HepG2 (cell line): ENCODE data around the gene PPP4C. TPM values are rescaled to one million over a fixed set of nuclear protein-coding genes. Genes with fewer than 3 reads are reported as not detected.

ENCODE experiments used
- ATRX ChIP-seq: sonication (generic); formaldehyde crosslinking; IDR thresholded peaks from 2 replicates; pipeline ENCODE4 v1.4.0; 2020; ENCODE audit warnings: missing genetic modification reagents, borderline replicate concordance
- BRD4 ChIP-seq: sonication (generic); formaldehyde crosslinking; IDR thresholded peaks from 2 replicates; pipeline ENCODE4 v1.4.0; 2020; ENCODE audit warnings: missing genetic modification reagents
- DPF2 ChIP-seq: sonication (generic); formaldehyde crosslinking; IDR thresholded peaks from 2 replicates; pipeline ENCODE4 v1.4.0; 2020; ENCODE audit warnings: mild to moderate bottlenecking, low read depth, missing genetic modification reagents, borderline replicate concordance
- EP300 ChIP-seq, 3 experiments: sonication (generic) in 1 of 3; formaldehyde crosslinking in 1 of 3; IDR thresholded peaks; 2 replicates each; pipeline versions ENCODE4 v1.5.1 to v1.6.1; 2011 to 2020; ENCODE audit warnings: low read depth in 2 of 3, low read length in 2 of 3, borderline replicate concordance in 1 of 3, improper control_type of control experiment in 1 of 3, mild to moderate bottlenecking in 1 of 3, missing genetic modification reagents in 1 of 3, moderate library complexity in 1 of 3
- FOXA3 ChIP-seq: IDR thresholded peaks from 2 replicates; pipeline ENCODE4 v1.6.1; 2016; ENCODE audit warnings: missing genetic modification reagents, missing compliant biosample characterization
- HDAC6 ChIP-seq: fragments of 200-600 bp; sonication (generic); IDR thresholded peaks from 2 replicates; pipeline ENCODE4 v1.7.0; 2017; ENCODE audit warnings: mild to moderate bottlenecking, antibody characterized with exemption, low read length, low read depth
- KDM4B ChIP-seq: sonication (generic); formaldehyde crosslinking; IDR thresholded peaks from 2 replicates; pipeline ENCODE4 v1.4.0; 2020; ENCODE audit warnings: missing genetic modification reagents
- MBD4 ChIP-seq: IDR thresholded peaks from 2 replicates; pipeline ENCODE4 v1.6.1; 2012; ENCODE audit warnings: low read length, inconsistent platforms, borderline replicate concordance
- NFE2L2 ChIP-seq: fragments of 150-350 bp; IDR thresholded peaks from 2 replicates; pipeline ENCODE4 v1.6.1; 2014; ENCODE audit warnings: low read length
- PCBP1 ChIP-seq: fragments of 200-400 bp; formaldehyde crosslinking; IDR thresholded peaks from 2 replicates; pipeline ENCODE4 v1.6.1; 2017; ENCODE audit warnings: mild to moderate bottlenecking, low read depth, low read length, borderline replicate concordance
- RFXANK ChIP-seq: IDR thresholded peaks from 2 replicates; pipeline ENCODE4 v1.6.1; 2016
- SRY ChIP-seq: sonication (generic); formaldehyde crosslinking; IDR thresholded peaks from 2 replicates; pipeline ENCODE4 v1.8.0; 2022; ENCODE audit warnings: mild to moderate bottlenecking, missing genetic modification reagents
- TBP ChIP-seq: sonication (generic); formaldehyde crosslinking; IDR thresholded peaks from 2 replicates; pipeline ENCODE4 v1.5.0; 2020; ENCODE audit warnings: missing genetic modification reagents
- ZNF20 ChIP-seq: sonication (generic); formaldehyde crosslinking; IDR thresholded peaks from 2 replicates; pipeline ENCODE4 v1.4.0; 2020; ENCODE audit warnings: mild to moderate bottlenecking, moderate library complexity, missing genetic modification reagents
- ZNF282 ChIP-seq: fragments of 450-650 bp; IDR thresholded peaks from 2 replicates; pipeline ENCODE4 v1.6.1; 2018; ENCODE audit not compliant: partially characterized antibody
- ZNF776 ChIP-seq: sonication (generic); formaldehyde crosslinking; IDR thresholded peaks from 2 replicates; pipeline ENCODE4 v1.4.0; 2020; ENCODE audit warnings: mild to moderate bottlenecking, missing genetic modification reagents
- polyA plus RNA-seq, 8 experiments: library from polyadenylated mRNA; depleted of rRNA in 3 of 8; stranded (reverse) in 7 of 8; unstranded in 1 of 8; fragments of >200 nt; fragmentation: Illumina TruSeq in 4 of 8; extraction: Trizol in 4 of 8; gene quantifications; 2 replicates each; pipeline versions ENCODE4 v1.2.1 to v1.2.3, GENCODE V29; 2011 to 2016; ENCODE audit warnings: low read depth in 4 of 8, missing spikeins in 1 of 8, mixed read lengths in 1 of 8; ENCODE audit not compliant: insufficient read depth in 1 of 8
- total RNA-seq, 5 experiments: library from RNA; depleted of rRNA; stranded (reverse); fragments of >200 nt; fragmentation: Illumina TruSeq; extraction: Trizol; gene quantifications; 2 replicates each; pipeline ENCODE4 v1.2.3, GENCODE V29; 2016; ENCODE audit warnings: low read depth in 1 of 5
- TF ChIP-seq, protein P1 (sequence below): sonication (generic); formaldehyde crosslinking; IDR thresholded peaks from 2 replicates; pipeline ENCODE4 v1.9.0; 2021; ENCODE audit warnings: missing genetic modification reagents, borderline replicate concordance
- TF ChIP-seq, protein P2 (sequence below): sonication (generic); formaldehyde crosslinking; IDR thresholded peaks from 2 replicates; pipeline ENCODE4 v1.8.0; 2022; ENCODE audit warnings: mild to moderate bottlenecking, missing genetic modification reagents, moderate library complexity
- TF ChIP-seq, protein P3 (sequence below): sonication (generic); formaldehyde crosslinking; IDR thresholded peaks from 2 replicates; pipeline ENCODE4 v1.4.0; 2020; ENCODE audit warnings: missing genetic modification reagents

The PPP4C gene
- total and polyA plus RNA-seq, 2 of the 13 experiments (the other 11 are each of a cell fraction or from before 2014, with no cell fraction given): 176 to 220 TPM

DNA sequence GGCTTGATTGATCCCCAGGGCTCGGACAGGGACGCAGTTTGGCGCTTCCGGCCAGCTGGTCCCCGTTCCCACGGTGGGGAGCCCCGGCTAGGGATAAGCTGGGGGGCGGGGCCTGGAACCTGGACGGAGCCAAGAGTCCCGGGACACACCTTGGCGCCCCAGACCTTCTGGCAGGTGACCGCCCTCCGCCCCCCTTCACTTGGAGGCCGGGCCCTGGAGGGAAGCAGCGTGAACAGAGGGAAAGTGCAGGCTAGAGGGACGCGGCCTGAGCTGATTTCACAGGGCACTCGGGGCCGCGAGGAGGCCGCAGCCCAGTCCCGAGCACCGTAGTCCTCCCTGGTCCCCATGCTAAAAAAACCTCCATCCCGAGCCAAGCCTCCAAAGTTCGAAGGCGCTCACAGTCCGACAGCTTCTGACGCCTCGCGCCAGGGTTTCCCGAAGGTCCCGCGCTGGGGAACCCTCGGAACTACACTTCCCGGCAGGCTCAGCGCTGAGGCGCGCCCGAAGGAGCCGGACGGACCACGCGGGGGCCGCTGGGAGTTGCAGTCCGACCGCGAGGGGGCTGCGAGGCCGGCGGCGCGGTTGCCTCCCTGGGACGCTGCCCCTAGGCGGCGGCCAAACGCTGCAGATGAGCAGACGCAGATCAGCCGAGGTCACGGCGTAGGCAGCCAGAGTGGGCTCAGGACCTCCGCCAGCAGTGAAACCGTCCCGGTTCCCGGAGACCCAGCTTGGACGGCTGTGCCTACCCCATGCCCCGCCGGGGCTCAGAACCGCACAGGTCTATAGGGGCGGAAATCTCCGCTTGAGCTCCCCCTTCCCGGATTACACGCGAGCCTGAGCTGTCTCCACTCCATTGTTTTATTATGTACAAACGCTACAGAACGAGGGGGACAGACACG, 15.9 kb downstream of the PPP4C start, which contains the start of gene TBX6 (continued):
- TF ChIP-seq MBD4 (no peak), PCBP1 (no peak), BRD4 (CRISPR knock-in tag) (peak; percentile 84), EP300 (IDR thresholded peaks at IDR 0.05; ENCODE audit: low read depth in 2 of 2, low read length in 2 of 2) (no peak), EP300 (CRISPR knock-in tag; IDR thresholded peaks at IDR 0.05; ENCODE audit: borderline replicate concordance) (0 out of 2 replicates have a peak, but pooled peaks have one; percentile 25), ZNF20 (CRISPR knock-in tag) (no peak), SRY (CRISPR knock-in tag) (no peak), KDM4B (CRISPR knock-in tag) (peak; percentile 30; the same call in 1 of the 2 replicates), FOXA3 (CRISPR knock-in tag) (peak; percentile 41; the same call in 1 of the 2 replicates), ZNF776 (no peak; the same call in 1 of the 2 replicates), ZNF282 (no peak), RFXANK (CRISPR knock-in tag) (peak; percentile 79; the same call in 1 of the 2 replicates), NFE2L2 (no peak), DPF2 (CRISPR knock-in tag) (0 out of 2 replicates have a peak, but pooled peaks have one; percentile 1), TBP (peak; percentile 100), ATRX (CRISPR knock-in tag) (no peak), HDAC6 (no peak)
- TF ChIP-seq, protein P1, sequence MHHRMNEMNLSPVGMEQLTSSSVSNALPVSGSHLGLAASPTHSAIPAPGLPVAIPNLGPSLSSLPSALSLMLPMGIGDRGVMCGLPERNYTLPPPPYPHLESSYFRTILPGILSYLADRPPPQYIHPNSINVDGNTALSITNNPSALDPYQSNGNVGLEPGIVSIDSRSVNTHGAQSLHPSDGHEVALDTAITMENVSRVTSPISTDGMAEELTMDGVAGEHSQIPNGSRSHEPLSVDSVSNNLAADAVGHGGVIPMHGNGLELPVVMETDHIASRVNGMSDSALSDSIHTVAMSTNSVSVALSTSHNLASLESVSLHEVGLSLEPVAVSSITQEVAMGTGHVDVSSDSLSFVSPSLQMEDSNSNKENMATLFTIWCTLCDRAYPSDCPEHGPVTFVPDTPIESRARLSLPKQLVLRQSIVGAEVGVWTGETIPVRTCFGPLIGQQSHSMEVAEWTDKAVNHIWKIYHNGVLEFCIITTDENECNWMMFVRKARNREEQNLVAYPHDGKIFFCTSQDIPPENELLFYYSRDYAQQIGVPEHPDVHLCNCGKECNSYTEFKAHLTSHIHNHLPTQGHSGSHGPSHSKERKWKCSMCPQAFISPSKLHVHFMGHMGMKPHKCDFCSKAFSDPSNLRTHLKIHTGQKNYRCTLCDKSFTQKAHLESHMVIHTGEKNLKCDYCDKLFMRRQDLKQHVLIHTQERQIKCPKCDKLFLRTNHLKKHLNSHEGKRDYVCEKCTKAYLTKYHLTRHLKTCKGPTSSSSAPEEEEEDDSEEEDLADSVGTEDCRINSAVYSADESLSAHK (CRISPR knock-in tag): 0 out of 2 replicates have a peak, but pooled peaks have one; percentile 57
- TF ChIP-seq, protein P2, sequence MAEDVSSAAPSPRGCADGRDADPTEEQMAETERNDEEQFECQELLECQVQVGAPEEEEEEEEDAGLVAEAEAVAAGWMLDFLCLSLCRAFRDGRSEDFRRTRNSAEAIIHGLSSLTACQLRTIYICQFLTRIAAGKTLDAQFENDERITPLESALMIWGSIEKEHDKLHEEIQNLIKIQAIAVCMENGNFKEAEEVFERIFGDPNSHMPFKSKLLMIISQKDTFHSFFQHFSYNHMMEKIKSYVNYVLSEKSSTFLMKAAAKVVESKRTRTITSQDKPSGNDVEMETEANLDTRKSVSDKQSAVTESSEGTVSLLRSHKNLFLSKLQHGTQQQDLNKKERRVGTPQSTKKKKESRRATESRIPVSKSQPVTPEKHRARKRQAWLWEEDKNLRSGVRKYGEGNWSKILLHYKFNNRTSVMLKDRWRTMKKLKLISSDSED (CRISPR knock-in tag): no peak
- TF ChIP-seq, protein P3, sequence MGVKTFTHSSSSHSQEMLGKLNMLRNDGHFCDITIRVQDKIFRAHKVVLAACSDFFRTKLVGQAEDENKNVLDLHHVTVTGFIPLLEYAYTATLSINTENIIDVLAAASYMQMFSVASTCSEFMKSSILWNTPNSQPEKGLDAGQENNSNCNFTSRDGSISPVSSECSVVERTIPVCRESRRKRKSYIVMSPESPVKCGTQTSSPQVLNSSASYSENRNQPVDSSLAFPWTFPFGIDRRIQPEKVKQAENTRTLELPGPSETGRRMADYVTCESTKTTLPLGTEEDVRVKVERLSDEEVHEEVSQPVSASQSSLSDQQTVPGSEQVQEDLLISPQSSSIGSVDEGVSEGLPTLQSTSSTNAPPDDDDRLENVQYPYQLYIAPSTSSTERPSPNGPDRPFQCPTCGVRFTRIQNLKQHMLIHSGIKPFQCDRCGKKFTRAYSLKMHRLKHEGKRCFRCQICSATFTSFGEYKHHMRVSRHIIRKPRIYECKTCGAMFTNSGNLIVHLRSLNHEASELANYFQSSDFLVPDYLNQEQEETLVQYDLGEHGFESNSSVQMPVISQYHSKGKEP (CRISPR knock-in tag): no peak
